Gastrocnemius medialis (tissue), 4 donors: ENCODE data around the gene MTNR1B.

Experiments
- POLR2A ChIP-seq, 2 donors: fragments of 450-650 bp; IDR thresholded peaks; one replicate each; pipeline ENCODE4 v1.6.1; 2017; ENCODE audit warnings: antibody characterized with exemption in 2 of 2, mild to moderate bottlenecking in 2 of 2, moderate library complexity in 2 of 2
- TF ChIP-seq, protein P1 (sequence below), 5 experiments: fragments of 450-650 bp in 3 of 5; fragments of 200-600 bp in 2 of 5; sonication (generic) in 2 of 5; IDR thresholded peaks in 4 of 5; conservative IDR thresholded peaks in 1 of 5; 1 replicate in 4 of 5; 2 replicates in 1 of 5; pipeline ENCODE4 v1.5.1; 2016 to 2019; ENCODE audit warnings: antibody characterized with exemption in 5 of 5, mild to moderate bottlenecking in 3 of 5, moderate library complexity in 3 of 5

GRCh38 chr11:92965196-92965595 lies 4.3 kb upstream of the MTNR1B start:
- no peak for TF ChIP-seq POLR2A (IDR thresholded peaks at IDR 0.05)
- TF ChIP-seq, protein P1, sequence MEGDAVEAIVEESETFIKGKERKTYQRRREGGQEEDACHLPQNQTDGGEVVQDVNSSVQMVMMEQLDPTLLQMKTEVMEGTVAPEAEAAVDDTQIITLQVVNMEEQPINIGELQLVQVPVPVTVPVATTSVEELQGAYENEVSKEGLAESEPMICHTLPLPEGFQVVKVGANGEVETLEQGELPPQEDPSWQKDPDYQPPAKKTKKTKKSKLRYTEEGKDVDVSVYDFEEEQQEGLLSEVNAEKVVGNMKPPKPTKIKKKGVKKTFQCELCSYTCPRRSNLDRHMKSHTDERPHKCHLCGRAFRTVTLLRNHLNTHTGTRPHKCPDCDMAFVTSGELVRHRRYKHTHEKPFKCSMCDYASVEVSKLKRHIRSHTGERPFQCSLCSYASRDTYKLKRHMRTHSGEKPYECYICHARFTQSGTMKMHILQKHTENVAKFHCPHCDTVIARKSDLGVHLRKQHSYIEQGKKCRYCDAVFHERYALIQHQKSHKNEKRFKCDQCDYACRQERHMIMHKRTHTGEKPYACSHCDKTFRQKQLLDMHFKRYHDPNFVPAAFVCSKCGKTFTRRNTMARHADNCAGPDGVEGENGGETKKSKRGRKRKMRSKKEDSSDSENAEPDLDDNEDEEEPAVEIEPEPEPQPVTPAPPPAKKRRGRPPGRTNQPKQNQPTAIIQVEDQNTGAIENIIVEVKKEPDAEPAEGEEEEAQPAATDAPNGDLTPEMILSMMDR (IDR thresholded peaks at IDR 0.05 in 4 of 5, conservative IDR thresholded peaks at IDR 0.05 in 1 of 5) = no peak
